ENCODE measurements around the gene COMMD2.

- TF ChIP-seq CTCF (IDR thresholded peaks at IDR 0.05) (no peak), POLR2A (IDR thresholded peaks at IDR 0.05) (no peak)
Observed at GRCh38 chr3:149701977-149702350, 50.3 kb downstream of the COMMD2 start.

All from right lobe of liver (tissue), 4 donors.